Forelimb muscle (tissue), 1 donor: Measurements from ENCODE around the gene GNAI3. TPM values are rescaled to one million over a fixed set of nuclear protein-coding genes. Genes with fewer than 3 reads are reported as not detected.

ENCODE experiments used
- DNase-seq: peaks from one replicate; pipeline ENCODE4 v3.0.0-alpha.2; 2013; ENCODE audit warnings: low read depth
- polyA plus RNA-seq: library from polyadenylated mRNA; unstranded; fragments of 120-200 nt; gene quantifications from one replicate; pipeline ENCODE4 v1.2.1, GENCODE V29; 2013; ENCODE audit not compliant: insufficient read length

Gene GNAI3
- polyA plus RNA-seq, 1 donor, result 6.7 TPM

DNA sequence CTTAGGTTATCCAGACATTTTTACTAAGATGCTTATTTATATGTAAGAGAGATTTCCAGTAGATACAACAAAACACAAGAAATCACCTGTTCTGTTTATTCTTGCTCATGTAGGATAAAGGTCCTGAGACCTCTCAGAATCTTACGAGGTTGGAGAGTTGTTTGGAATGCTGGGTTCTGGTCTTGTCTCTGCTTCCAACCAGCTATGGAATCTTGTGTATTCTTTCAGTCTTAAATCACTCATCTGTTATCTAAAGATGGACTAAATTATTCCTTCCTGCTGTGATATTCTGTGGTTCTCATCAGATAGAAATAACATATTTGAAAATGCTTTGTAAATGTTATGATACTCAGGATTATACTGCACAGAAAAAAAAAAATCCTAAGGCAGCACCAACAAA is 49.7 kb downstream of the GNAI3 start:
- DNase-seq, result no peak

DNA sequence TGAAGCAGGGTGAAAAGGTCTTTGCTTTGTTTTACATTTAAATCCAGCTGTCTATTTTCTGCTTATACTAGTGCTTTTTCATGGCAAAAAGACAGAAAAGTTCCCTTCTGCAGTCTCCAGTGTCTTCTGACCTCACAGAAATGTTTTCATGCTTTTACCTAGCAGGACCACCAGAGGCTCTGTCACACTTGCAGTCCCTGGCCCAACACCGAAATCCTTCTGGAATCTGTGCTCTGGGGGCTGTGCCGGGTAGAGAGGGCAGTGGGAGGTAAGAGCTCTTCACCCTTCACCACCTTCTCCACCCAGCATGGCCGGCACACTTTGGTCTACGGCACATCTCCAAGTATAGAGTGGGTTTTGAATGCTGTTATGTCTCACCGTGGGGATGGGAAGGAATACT is 50.2 kb downstream of the GNAI3 start:
- no peak for DNase-seq

DNA sequence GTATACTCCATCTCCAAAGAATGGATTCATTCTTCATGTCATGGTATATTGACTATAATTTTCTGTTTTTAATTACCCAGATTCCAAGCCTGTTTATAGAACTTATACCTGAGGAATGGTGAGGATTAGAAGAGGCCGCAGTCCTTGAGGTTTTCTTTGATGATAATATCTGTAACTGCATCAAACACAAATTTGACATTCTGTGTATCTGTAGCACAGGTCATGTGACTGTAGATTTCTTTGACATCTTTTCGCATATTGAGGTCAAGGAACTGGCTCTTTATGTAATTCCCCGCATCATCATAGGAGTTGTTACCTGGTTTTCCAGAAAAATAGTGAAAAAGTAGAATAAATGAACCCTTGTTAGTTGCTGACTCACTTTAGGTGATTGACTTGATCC is 54.8 kb downstream of the GNAI3 start:
- no peak for DNase-seq

DNA sequence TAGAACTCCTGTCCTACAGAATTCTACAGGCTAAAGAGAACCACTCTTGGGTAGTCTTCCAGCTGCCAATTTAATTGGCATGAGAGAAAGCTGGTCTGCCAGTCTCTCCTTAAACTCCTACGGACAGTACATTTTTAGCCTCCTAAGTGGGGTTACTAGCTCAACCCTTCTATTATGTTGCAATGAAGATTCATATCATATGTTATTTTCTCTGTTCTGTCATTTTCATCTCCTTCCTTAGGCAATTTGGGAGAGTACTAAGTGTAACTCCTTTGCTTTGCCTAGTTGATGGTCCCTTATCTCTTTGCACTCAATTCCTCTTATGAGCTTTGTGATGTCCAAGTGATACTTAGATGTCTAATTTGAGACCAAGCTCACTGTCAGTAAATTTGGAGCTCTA is 57.0 kb downstream of the GNAI3 start:
- DNase-seq, result no peak

DNA sequence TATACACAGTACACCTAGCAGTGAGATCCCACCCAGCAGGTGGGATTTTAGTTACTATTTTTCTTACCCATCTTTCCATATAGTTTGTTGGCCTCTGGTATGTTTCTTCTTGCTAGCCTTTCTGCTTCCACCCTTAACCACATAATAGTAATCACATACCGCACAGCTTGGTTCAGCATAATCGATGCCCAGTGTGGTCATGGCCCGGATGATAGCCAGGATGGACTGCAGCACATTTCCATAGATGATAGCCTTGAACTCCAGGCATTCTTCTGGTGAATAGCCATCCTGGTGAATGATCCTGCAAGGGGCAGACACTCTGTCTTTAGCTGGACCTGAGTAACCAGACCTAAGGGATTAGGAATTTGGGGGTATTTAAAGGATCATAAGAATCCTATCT is 61.5 kb downstream of the GNAI3 start:
- no peak for DNase-seq

DNA sequence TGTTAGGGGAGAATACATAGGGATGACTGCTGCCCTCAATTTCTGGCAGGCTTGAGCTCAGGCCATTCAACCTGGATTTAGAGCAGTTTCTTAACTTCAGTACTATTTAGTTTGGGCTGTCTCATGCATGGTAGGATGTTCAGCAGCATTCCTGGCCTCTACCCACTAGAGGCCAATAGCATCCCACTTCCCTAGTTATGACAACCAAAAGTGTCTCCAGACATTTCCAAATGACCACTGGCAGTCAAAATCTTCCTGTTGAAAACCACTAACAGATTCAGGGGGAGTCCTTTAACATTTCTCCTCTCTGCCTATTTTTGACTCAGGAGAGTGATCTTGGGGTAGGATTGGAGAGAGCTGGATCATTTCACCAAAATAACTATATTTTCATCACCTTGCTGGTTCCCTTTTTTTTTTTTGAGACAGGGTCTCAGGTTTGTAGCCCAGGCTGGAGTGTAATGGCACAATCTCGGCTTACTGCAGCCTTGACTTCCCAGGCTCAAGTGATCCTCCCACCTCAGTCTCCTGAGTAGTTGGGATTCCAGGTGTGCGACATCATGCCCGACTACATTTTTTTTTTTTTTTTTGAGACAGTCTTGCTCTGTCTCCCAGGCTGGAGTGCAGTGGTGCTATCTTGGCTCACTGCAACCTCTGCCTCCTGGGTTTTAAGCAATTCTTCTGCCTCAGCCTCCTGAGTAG is 62.3 kb downstream of the GNAI3 start:
- DNase-seq, result no peak

DNA sequence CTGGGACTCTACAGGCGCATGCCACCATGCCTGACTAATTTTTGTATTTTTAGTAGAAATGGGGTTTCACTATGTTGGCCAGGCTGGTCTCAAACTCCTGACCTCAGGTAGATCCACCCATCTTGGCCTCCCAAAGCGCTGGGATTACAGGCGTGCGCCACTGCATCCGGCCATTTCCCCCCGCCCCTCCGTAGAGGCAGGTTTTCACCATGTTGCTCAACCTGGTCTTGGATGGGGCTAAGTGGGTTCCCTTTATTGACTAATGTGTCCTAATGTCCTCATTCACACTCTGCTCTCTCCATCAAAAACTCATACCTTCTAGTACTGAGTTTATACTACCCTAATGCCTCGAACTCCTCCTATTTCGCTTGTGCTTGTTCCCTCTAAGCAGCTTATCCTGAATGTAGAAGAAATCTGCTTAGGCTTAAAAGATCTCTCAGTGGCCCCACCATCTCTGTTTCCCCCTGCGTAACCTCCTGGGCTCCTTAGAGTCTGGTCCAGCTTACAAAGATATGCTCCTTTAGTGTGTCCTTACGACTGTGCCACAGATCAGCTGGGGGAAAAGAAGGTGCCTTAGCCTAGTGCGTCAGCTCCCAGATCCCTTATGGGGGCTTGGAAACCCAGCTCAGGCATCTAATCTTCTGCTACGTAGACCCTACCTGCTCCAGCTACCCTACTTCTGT is 63.0 kb downstream of the GNAI3 start:
- no peak for DNase-seq

DNA sequence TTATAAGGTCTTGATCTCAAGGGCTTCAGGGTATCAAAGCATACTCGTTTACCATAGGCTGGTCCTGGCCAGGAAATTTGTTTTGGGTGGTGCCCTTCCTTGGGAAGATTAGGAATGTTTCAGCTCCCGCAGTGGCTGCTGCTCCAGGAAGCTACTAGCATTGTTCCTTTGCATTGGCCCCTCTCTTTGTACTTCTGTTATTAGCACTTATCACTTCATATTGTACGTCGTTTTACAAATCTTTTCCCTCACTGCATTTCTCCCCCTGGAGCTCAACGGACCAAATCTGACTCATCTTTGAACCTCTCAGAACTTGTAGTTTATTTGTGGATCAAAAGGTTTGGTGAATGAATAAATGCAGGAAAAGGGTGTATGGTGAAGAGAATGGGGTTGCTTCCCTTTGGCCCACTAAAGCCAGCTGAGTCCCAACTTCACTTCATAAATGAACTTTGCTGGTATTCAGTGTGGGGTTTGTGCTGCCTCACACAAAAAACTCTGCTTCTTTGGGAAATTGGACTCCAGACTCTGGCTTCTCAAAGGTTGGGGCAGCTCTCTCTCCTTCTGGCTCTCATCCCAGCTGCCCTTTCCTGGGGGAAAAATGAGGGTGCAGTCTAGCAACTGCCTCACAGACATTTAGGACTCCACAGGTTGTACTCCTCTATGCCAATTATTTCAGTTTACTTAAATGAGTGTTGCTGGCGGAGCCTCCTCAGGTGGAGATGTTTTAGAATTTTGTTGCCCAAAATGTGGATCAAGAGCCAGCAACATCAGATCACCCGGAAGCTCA is 65.1 kb downstream of the GNAI3 start:
- no peak for DNase-seq

DNA sequence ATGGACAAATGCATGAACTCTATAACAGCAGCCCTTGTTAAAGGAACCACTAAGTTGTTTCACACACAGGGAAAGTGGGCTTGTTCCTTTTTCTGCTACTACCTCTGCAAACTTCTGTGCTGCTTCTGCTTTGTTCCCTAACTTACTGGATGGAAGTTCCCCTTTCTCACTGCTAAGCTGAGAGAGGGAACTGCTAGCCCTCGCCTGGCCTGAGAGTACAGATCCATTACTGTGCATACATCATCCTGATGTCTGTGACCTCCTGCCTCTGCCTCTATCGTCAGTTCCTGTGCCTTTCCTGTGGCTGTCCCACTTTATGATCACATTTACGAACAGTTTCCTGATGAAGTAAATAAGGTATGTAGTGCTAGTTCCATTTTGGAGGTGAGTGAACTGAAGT is 67.5 kb downstream of the GNAI3 start:
- no peak for DNase-seq

DNA sequence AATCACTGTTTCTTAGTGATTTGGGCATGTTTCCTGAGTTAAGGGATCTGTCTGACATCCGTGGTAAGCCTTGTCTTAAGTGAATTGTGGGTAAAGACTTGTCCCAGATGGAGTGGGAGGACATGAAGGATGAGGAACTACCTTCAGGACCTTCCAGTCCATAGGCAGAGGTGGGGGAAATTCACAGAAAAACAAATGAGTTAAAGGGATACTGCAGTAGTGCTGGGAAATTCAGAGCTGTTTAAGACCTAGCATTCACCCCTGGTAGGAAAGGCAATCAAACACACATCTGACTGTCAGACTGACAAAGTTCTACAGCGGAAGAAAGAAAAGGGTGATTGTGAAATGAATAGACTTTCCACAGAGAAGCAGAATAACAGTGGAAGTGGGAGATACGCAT is 68.0 kb downstream of the GNAI3 start:
- no peak for DNase-seq

DNA sequence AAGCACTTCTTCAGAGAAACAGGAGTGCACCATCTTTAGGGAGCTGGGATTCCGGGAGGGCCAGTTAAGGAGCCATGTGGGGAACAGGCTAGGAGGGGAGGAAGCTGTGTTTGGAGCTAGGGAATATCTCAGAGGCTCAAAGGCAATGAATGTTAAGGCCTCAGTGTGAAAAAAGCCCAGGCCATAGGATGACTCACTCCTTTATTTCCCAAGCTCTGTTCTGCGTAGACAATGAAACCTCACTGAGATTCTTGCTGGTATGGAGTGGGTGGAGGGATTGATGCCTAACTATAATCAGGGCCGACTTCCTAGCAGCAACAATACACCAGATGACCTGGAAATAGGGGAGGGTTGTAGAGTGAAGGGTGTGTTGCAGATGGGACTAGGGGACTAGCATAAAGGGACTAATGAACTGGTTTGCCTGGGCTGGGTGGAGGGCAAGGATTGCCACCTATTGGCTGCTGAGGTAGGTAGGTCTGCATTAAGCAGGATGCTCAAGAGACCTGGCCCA is 68.9 kb downstream of the GNAI3 start:
- DNase-seq, result no peak

DNA sequence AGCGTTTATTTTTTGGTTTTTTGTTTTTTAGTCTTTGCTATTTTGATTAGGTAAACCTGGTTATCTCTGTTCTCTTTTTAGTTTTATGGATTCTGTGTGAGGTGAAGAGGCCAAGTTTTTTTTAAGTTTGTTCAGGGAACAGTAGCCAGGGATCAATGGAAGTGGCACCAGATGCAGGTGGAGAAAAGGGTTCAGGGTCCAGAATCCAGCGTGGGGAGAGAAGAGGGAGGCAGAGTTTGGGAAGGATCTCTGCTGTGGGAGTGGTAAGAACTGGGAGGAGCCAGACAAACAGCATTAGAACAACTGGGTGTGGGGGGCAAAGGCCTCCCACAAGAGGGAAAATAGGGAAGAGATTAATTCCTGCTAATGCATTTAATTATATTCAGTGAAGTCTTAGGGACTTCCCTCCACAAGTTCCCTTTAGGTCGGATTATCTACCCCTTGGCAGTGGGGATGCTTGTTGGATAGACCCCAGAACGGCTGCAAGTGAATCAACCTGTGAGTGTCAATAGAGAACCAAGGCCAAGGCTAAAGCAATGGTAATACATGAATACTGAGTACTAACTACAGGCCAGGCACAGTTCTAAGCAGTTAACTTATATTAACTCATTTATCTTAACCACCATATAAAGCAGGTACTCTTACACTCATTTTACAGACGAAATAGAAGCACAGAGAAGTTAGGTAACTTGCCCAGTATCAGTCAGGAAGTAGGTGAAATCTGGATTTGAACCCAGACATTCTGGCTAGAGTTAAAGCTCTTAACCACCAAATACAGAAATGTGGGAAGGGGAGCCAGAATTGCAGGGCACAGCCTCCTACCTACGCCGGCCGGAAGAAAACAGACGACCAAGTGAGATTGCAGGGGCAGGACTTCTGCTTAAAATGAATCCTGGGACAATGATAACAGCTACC is 70.5 kb downstream of the GNAI3 start:
- no peak for DNase-seq

DNA sequence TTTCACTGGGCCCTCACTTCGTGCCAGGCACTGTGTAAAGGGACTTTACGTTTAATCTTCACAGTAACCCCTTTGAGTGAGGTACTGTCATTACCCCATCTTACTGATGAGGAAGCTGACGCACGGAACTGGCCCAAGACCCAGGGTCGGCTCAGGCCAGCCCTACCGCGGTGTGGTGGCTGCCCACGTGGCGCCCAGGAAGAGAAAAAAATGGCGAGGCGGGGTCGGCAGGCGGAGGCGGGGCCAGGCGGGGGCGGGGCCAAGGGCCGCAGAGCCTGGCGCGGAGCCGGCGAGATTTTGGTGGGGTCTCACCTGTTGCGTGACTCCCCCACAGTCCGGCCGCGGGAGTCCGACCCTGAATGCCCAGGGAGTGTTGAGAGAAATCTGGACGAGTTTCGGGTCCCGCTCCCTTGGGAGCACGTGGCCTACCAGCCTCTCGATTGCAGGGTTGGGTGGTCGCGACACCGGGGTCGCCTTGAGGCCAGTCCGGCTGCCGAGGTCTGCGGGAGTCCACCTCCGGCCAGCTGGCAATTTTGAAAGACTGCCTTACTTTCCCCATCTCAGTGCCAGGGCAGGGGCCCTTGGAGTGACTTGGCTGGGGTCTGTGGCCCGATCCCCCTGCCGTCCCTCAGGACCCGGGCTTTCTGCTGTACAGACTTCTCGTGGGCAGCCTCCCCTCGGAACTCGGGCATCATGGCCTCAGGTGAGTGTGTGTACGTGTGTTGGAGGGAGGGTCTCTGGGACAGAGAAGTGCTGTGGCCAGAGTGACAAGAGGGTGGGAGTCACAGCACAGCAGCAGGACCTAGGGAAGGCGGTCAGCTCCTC is 71.4 kb downstream of the GNAI3 start, which contains the start of the genes AMPD2 and GNAT2:
AMPD2 (plus strand) TSS at position 262 of the 825 bp plus-strand sequence. CDS start 1,339 bp downstream, outside the sequence.
GNAT2 (minus strand) TSS at position 41 of the 825 bp plus-strand sequence. CDS start 6,746 bp downstream, outside the sequence.
- DNase-seq, result no peak

DNA sequence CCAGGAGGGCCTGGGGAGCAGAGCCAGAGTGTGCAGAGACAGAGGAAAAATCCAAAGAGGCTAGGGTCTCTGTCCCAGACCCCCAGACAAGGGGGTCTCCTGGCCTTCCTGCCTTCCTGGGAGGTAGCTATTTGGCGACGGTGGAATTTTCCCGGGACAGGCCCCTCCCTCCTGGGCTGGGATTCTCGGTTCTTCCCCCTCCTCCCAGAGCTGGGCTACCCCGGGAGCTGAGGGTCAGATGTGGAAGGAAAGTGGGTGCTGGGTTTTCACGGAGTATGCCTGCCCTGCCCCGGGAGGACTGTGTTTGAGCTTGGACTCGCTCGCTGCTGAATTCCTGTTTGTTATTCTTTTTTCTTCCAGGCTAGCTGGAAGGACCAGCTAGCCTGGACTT is 72.0 kb downstream of the GNAI3 start:
- no peak for DNase-seq

DNA sequence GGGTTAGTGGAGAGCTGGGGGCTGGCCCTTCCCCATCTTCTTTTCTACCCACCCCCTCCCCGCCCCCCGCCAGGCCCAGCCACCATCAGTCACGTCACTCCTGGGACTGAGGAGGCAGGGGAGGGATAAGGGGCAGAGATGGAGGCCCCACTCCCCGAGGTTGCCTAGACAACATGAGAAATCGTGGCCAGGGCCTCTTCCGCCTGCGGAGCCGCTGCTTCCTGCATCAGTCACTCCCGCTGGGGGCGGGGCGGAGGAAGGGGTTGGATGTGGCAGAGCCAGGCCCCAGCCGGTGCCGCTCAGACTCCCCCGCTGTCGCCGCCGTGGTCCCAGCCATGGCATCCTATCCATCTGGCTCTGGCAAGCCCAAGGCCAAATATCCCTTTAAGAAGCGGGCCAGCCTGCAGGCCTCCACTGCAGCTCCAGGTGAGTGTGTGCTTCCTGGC is 72.4 kb downstream of the GNAI3 start:
- peak; percentile 88 for DNase-seq

DNA sequence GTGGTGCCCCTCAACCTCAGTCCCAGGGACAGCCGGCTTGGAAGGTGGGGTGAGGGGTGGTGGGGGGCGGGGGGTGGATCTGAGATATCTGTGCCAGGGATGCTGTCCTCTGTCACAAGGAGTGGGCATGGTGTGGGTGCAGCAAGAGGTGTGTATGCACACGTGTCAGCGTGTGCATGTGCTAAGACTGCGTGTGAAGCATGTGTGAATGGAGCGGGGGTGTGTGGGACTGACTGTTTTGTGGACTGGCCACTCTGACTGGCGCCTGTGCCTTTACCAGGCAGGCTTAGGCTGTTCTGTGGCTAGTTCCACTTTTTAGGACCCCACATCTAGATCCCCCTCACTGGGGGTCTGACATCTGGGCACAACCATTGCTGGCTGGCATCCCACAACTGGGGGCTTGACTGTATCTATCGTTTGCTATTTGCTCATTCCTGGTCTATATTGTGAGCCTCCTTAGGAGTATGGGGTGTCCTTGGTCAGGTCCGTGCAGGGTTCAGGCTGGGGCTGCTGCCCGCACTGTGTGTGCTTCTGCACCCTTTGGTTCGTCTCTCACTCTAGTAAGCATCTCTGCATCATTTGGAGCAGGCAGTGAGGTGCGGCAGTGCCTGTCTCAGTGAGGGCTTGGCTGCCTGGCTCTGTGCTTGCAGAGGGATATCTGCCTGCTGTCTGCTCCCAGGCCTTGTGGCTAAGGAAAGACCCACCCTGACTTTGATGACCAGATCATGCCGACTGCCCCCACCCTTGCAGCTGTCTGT is 73.1 kb downstream of the GNAI3 start:
- no peak for DNase-seq

DNA sequence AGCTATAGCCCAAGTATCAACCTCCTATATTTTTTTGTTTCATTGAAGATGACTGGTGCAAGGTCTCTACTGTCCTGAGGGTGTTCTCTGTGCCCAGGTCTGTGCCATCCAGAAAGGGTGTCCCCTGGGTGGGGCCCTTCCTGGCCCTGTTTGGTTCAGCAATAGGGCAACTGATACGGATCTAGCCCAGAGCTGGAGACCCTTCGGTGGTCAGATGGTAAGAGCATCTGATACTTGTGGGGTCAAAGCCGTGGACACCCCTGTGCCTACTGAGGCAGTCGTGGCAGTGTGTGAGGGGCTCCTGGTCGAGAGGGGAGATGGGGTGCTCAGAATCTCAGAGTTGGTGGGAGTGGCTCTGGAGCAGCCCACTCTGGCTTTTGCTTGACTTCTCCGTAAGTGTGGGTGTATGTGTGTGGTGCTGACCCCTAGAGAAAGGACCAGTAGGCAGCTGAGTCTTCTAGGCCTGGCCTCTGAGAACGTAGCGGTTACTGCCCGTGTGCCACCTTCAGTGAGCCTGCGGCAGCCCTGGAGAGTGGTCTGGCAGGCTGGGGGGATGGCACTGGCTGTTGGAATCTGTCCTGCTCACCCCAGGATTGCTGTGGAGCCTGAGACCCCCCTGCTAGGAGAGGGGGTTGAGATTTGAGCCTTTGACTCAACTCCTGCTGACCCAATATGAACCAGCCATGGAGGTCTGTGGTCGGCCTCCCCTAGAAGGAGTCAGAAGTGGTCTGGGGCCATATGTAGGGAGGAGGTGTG is 73.9 kb downstream of the GNAI3 start:
- DNase-seq, result no peak

DNA sequence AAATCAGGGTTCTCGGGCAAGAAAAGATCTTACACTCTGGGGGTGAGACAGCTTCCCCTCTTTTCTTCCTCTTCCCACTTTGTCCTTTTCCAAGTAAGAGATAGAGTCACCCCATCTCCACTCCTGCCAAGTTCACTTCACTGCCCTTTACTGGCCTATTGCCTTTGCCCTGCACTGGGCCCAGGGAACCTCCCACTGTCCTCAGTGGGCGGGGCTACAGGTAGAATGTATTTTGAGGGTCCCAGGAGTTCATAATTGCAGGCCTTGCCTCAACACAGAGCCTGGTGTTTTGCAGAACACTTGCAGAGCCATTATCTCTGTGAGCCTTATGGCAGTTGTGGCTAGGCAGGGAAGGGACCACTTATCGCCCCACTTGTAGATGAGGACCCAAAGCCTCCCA is 74.5 kb downstream of the GNAI3 start:
- DNase-seq, result no peak
